Stomach (tissue), 4 donors: ENCODE data around the gene MYBL2.

Experiments
- CTCF ChIP-seq, 7 experiments: fragments of 450-650 bp in 4 of 7; fragments of 200-600 bp in 3 of 7; sonication (generic) in 3 of 7; IDR thresholded peaks; one replicate each; pipeline ENCODE4 v1.5.1; 2016 to 2019; ENCODE audit warnings: antibody characterized with exemption in 7 of 7, control low read depth in 2 of 7, mild to moderate bottlenecking in 1 of 7
- EP300 ChIP-seq: sonication (generic); formaldehyde crosslinking; IDR thresholded peaks from one replicate; pipeline ENCODE4 v1.6.1; 2017; ENCODE audit warnings: antibody characterized with exemption
- POLR2A ChIP-seq, 4 donors: fragments of 450-650 bp; IDR thresholded peaks; one replicate each; pipeline ENCODE4 v1.6.1; 2016; ENCODE audit warnings: antibody characterized with exemption in 4 of 4, control low read depth in 2 of 4, mild to moderate bottlenecking in 1 of 4, moderate library complexity in 1 of 4
- POLR2AphosphoS5 ChIP-seq, 3 donors: sonication (generic); formaldehyde crosslinking; IDR thresholded peaks; one replicate each; pipeline ENCODE4 v1.6.1; 2016; ENCODE audit warnings: antibody characterized with exemption in 3 of 3

- TF ChIP-seq CTCF (IDR thresholded peaks at IDR 0.05) (no peak), POLR2A (IDR thresholded peaks at IDR 0.05) (no peak), POLR2AphosphoS5 (IDR thresholded peaks at IDR 0.05) (no peak), EP300 (no peak)
These were observed 50.1 kb downstream of the MYBL2 start for GRCh38 chr20:43716757-43717615.
